GM23248 (cell line): Measurements from ENCODE around the gene RSKR. TPM values are rescaled to one million over a fixed set of nuclear protein-coding genes. Genes with fewer than 3 reads are reported as not detected.

ENCODE experiments used
- DNase-seq: peaks from one replicate; pipeline ENCODE4 v3.0.0-alpha.2; 2015
- H2AFZ ChIP-seq: fragments of 200-600 bp; sonication (generic); 2 replicates; pipeline ENCODE4 v1.6.1; 2016; ENCODE audit warnings: antibody characterized with exemption
- H3F3A ChIP-seq: fragments of 200-600 bp; sonication (generic); 2 replicates; pipeline ENCODE4 v1.6.1; 2016; ENCODE audit warnings: mild to moderate bottlenecking, antibody characterized with exemption, mixed run types; ENCODE audit not compliant: insufficient read depth
- H3K27ac ChIP-seq: fragments of 200-600 bp; sonication (generic); 2 replicates; pipeline ENCODE4 v1.5.1; 2016; ENCODE audit warnings: mild to moderate bottlenecking
- H3K27me3 ChIP-seq: fragments of 200-600 bp; sonication (generic); replicated peaks from 2 replicates; pipeline ENCODE4 v1.6.1; 2016; ENCODE audit warnings: mild to moderate bottlenecking; ENCODE audit not compliant: insufficient read depth
- H3K36me3 ChIP-seq: fragments of 200-600 bp; sonication (generic); 2 replicates; pipeline ENCODE4 v1.6.1; 2016; ENCODE audit warnings: low read depth, mild to moderate bottlenecking
- H3K4me1 ChIP-seq: fragments of 200-600 bp; sonication (generic); 2 replicates; pipeline ENCODE4 v1.6.1; 2016; ENCODE audit warnings: mild to moderate bottlenecking; ENCODE audit not compliant: insufficient read depth
- H3K4me2 ChIP-seq: fragments of 200-600 bp; sonication (generic); one replicate; pipeline ENCODE4 v1.6.1; 2016; ENCODE audit warnings: mild to moderate bottlenecking; ENCODE audit not compliant: unreplicated experiment
- H3K4me3 ChIP-seq: fragments of 200-600 bp; sonication (generic); 2 replicates; pipeline ENCODE4 v1.5.1; 2016; ENCODE audit warnings: mild to moderate bottlenecking
- H3K79me2 ChIP-seq: fragments of 200-600 bp; sonication (generic); 2 replicates; pipeline ENCODE4 v1.6.1; 2016; ENCODE audit warnings: mild to moderate bottlenecking; ENCODE audit not compliant: insufficient read depth
- H3K9ac ChIP-seq: fragments of 200-600 bp; sonication (generic); 2 replicates; pipeline ENCODE4 v1.6.1; 2016; ENCODE audit warnings: mild to moderate bottlenecking
- H3K9me2 ChIP-seq: fragments of 200-600 bp; sonication (generic); 2 replicates; pipeline ENCODE4 v1.6.1; 2016; ENCODE audit warnings: mixed run types, mild to moderate bottlenecking, moderate library complexity; ENCODE audit not compliant: insufficient read depth
- H3K9me3 ChIP-seq: fragments of 200-600 bp; sonication (generic); one replicate; pipeline ENCODE4 v1.6.1; 2017; ENCODE audit warnings: low read depth
- H4K20me1 ChIP-seq: fragments of 200-600 bp; sonication (generic); 2 replicates; pipeline ENCODE4 v1.6.0; 2016; ENCODE audit not compliant: insufficient read depth
- EZH2 ChIP-seq: fragments of 200-600 bp; sonication (generic); IDR thresholded peaks from 2 replicates; pipeline ENCODE4 v1.6.1; 2018; ENCODE audit warnings: antibody characterized with exemption, mild to moderate bottlenecking; ENCODE audit not compliant: insufficient read depth, poor library complexity, severe bottlenecking
- EZH2phosphoT487 ChIP-seq: fragments of 200-600 bp; sonication (generic); IDR thresholded peaks from 2 replicates; pipeline ENCODE4 v1.6.1; 2018; ENCODE audit warnings: antibody characterized with exemption, moderate library complexity, mild to moderate bottlenecking, low read depth; ENCODE audit not compliant: insufficient read depth
- WGBS, 2 experiments: methylation state at CpG; one replicate each; pipeline ENCODE4 v1.1.6; 2015 to 2017; ENCODE audit warnings: low lambda C conversion rate in 2 of 2, low coverage in 1 of 2; ENCODE audit errors: missing lambda C conversion rate in 2 of 2; 5-methylcytosine and 5-hydroxymethylcytosine counted together
- in situ Hi-C: fragments of 300-500 bp; cut with MboI; formaldehyde crosslinking; loops from 2 replicates; pipeline ENCODE4 v1.15.0; 2020
- polyA plus RNA-seq: library from polyadenylated mRNA; unstranded; fragments of >200 nt; fragmentation: Nextera tagmentation; extraction: Ambion mirVana; gene quantifications from 2 replicates; pipeline ENCODE4 v1.2.1, GENCODE V29; 2016
- total RNA-seq: library from RNA; depleted of rRNA; stranded (reverse); fragments of >200 nt; shearing (Covaris generic); gene quantifications from 2 replicates; pipeline ENCODE4 v1.2.3, GENCODE V29; 2014

The RSKR gene
- total and polyA plus RNA-seq, 2 experiments from 2014 or later: 0.86 to 1.2 TPM

DNA sequence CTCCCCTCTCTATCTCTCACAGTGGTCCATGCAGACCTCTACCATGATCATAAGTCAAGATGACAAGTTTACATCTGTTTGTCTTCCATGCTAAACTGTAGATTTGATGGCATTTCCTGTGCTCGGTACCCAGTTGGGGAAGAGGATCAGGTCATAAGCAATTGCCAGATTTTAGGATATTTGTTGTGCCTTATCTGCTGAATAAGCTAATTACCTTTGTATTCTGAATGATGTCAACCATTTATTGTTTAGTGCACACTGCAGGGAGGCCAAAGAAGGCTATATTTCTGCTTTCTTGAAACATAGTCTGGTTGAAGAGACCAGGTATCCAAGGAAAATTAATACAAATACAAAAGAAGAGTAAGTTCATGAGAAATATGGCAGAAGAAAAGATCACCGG, 31.5 kb downstream of the RSKR start:
- H3K4me1 ChIP-seq: no peaks in the 10 kb centered on the region
- DNase-seq: no peak
- no peak overlapping the region for H3K4me3 ChIP-seq
- in situ Hi-C loops: no loop called here
- 98% methylated on average over 2 of the region's 2 CpGs for WGBS, 2 experiments
- no peak overlapping the region for H3K9ac ChIP-seq
- H3K9me3 ChIP-seq: no peaks in the 10 kb centered on the region
- H3F3A ChIP-seq: no peaks in the 10 kb centered on the region
- H3K36me3 ChIP-seq: 0 out of 2 replicates have a peak, but pooled peaks cover 5% of the 10 kb centered on the region
- no peaks in the 10 kb centered on the region for H3K27me3 ChIP-seq
- no peak overlapping the region for H3K27ac ChIP-seq
- no peak overlapping the region for H3K4me2 ChIP-seq
- H4K20me1 ChIP-seq: no peaks in the 10 kb centered on the region
- TF ChIP-seq EZH2phosphoT487 (no peak), EZH2 (no peak)
- H2AFZ ChIP-seq: no peak overlapping the region
- no peaks in the 10 kb centered on the region for H3K9me2 ChIP-seq
- H3K79me2 ChIP-seq: no peaks in the 10 kb centered on the region

DNA sequence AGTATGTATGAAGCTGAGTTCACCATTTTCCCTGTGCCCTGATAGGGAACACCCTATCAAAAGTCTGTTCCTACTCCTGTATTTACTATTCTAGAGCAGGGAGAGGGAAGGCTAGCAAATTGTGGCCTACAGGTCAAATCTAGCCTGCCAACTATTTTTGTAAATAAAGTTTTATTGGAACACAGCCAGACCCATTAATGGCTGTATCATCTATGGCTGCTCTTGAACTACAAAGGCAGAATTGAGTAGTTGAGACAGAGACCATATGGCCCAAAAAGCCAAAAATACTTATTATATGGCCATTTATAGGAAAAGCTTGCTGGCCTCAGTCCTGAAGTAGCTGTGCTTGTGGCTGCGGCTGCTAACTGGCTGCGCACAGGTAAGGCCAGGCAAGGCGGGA, 33.0 kb downstream of the RSKR start:
- Histone ChIP-seq H3K4me2 (no peak overlapping the region), H3K36me3 (0 out of 2 replicates have a peak, but pooled peaks cover 4% of the 10 kb centered on the region), H4K20me1 (no peaks in the 10 kb centered on the region), H3F3A (no peaks in the 10 kb centered on the region), H2AFZ (no peak overlapping the region), H3K9me2 (no peaks in the 10 kb centered on the region), H3K4me1 (no peaks in the 10 kb centered on the region), H3K9ac (no peak overlapping the region), H3K4me3 (no peak overlapping the region), H3K9me3 (no peaks in the 10 kb centered on the region), H3K79me2 (no peaks in the 10 kb centered on the region), H3K27ac (no peak overlapping the region), H3K27me3 (no peaks in the 10 kb centered on the region)
- 96 to 100% methylated on average over 3 of the region's 3 CpGs for WGBS, 2 experiments
- DNase-seq: no peak
- TF ChIP-seq EZH2: no peak
- TF ChIP-seq EZH2phosphoT487: no peak
- in situ Hi-C loops: no loop called here

DNA sequence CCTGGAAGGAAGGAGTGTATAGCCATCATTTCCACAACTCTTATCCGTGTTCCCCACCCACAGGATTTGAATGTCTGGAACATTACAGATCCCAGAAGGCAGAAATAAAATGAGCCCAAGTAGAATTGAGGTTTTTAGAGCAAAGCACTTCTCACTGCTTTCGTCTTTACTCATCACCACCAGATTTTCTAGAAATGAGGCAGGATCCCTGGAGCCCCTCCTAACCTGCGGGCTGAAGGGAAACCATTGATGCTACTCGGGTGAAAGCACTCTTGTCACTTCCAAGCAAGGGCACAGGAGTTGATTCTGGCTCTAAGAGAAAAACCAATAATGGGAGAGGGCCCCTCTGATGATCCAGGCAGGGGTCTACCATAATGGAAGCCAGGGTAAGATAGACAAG, 34.5 kb downstream of the RSKR start:
- Histone ChIP-seq H3K4me2 (no peak overlapping the region), H3K27ac (no peak overlapping the region), H3K4me1 (no peaks in the 10 kb centered on the region), H3K4me3 (no peak overlapping the region), H3K36me3 (no peaks in the 10 kb centered on the region), H3K9me3 (no peaks in the 10 kb centered on the region), H3F3A (no peaks in the 10 kb centered on the region), H2AFZ (no peak overlapping the region), H3K9me2 (no peaks in the 10 kb centered on the region), H3K9ac (no peak overlapping the region), H4K20me1 (no peaks in the 10 kb centered on the region), H3K79me2 (no peaks in the 10 kb centered on the region), H3K27me3 (no peaks in the 10 kb centered on the region)
- in situ Hi-C loops: no loop called here
- WGBS, 2 experiments: 96 to 99% methylated on average over 4 of the region's 4 CpGs
- DNase-seq: no peak
- no peak for TF ChIP-seq EZH2

DNA sequence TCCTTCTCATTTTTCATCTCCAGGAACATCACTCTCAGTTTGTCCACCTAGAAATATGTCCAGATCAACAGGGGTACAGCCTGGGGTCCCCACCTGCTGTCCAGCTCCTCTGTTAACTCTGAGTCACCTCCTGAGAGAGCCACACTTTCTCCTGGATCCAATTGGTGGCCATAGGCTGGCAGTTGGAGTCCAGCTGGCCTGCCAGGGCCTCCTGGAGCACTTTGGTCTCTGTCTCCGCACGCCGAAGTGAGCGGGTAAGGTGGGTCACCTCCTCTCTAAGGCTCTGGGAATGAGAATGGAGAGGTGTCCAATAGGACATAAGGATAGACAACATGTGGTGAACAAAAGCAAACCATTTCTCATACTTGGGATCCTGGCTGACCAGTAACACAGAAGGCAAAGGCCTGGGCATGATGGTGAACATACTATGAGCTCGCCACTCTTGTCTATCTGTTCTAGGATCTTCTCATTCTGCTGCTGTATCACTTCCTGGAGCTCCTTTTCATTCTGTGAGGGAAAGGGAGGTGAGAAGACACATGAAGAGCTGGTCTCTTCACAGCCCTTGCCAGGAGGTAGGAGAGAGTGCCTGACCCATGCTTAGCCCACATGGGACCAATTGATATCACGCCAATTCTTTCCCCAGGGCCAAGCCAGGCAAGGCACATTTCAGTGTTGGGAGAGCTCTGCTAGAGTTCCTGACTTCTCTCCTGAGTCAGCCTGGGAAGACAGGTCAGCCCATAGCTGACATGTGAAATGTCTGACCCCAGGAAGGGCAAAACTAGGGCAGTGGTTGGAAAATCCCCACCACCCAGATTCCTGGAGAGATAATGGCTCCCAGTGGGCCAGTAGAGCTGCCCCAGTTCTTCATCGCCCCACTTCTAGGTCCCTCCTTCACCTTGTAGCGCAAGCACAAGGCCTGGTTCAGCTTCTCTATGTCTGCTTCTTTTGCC, 35.5 kb downstream of the RSKR start:
- H3K9me3 ChIP-seq: no peaks in the 10 kb centered on the region
- no peak overlapping the region for H3K4me3 ChIP-seq
- H3K4me1 ChIP-seq: no peaks in the 10 kb centered on the region
- no peak for DNase-seq
- no peak overlapping the region for H3K27ac ChIP-seq
- H3K9ac ChIP-seq: no peak overlapping the region
- H3K27me3 ChIP-seq: no peaks in the 10 kb centered on the region
- H2AFZ ChIP-seq: no peak overlapping the region
- H3K9me2 ChIP-seq: no peaks in the 10 kb centered on the region
- no peaks in the 10 kb centered on the region for H3F3A ChIP-seq
- no peaks in the 10 kb centered on the region for H4K20me1 ChIP-seq
- H3K36me3 ChIP-seq: no peaks in the 10 kb centered on the region
- no peaks in the 10 kb centered on the region for H3K79me2 ChIP-seq
- WGBS, 2 experiments: 97% methylated on average over 8 of the region's 8 CpGs
- H3K4me2 ChIP-seq: no peak overlapping the region
- no peak for TF ChIP-seq EZH2phosphoT487
- no peak for TF ChIP-seq EZH2
- in situ Hi-C loops: no loop called here

DNA sequence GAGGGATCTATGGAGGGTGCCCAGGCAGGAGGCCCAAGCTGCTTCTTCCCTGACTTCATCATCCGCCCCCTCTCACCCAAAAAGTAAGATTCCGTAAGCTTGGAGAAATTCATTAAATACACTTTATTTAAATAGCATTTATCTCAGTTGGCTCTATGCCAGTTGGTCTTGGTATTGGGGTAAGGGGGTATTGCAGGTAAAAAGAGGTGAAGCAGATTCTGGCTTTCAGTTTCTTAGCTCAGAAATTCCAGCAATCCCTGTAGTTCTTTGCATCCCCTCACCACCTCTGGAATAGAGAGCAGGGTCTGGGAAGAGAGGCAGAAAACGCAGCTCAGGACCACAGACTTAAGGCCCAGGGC, 36.5 kb downstream of the RSKR start:
- in situ Hi-C loops: no loop called here
- H3K4me3 ChIP-seq: no peak overlapping the region
- no peak overlapping the region for H3K9ac ChIP-seq
- H3K4me2 ChIP-seq: no peak overlapping the region
- H3F3A ChIP-seq: no peaks in the 10 kb centered on the region
- no peaks in the 10 kb centered on the region for H3K4me1 ChIP-seq
- H3K9me2 ChIP-seq: no peaks in the 10 kb centered on the region
- DNase-seq: no peak
- H3K79me2 ChIP-seq: no peaks in the 10 kb centered on the region
- TF ChIP-seq EZH2: no peak
- no peak for TF ChIP-seq EZH2phosphoT487
- no peaks in the 10 kb centered on the region for H3K9me3 ChIP-seq
- H3K27ac ChIP-seq: no peak overlapping the region
- 94 to 98% methylated on average over 3 of the region's 3 CpGs for WGBS, 2 experiments
- H3K36me3 ChIP-seq: no peaks in the 10 kb centered on the region
- H3K27me3 ChIP-seq: no peaks in the 10 kb centered on the region
- no peak overlapping the region for H2AFZ ChIP-seq
- H4K20me1 ChIP-seq: no peaks in the 10 kb centered on the region
